IMR-90 (cell line): ENCODE results near the gene DHRS3.
"Not testable (repeated sequence)": the region's sequence is repeated elsewhere in the genome, so short reads cannot be mapped to it uniquely, and the experiment has no call there.

Source experiments
- BHLHE40 ChIP-seq: fragments of 150-350 bp; IDR thresholded peaks from 2 replicates; pipeline ENCODE4 v1.6.1; 2016; ENCODE audit warnings: mild to moderate bottlenecking, low read depth, low read length
- CEBPB ChIP-seq: IDR thresholded peaks from 2 replicates; pipeline ENCODE4 v1.6.1; 2012; ENCODE audit warnings: low read depth, low read length, improper control_type of control experiment
- CTCF ChIP-seq: conservative IDR thresholded peaks from 2 replicates; pipeline ENCODE4 v1.5.1; 2012; ENCODE audit warnings: mild to moderate bottlenecking, low read depth, low read length, improper control_type of control experiment
- FOS ChIP-seq: fragments of 150-350 bp; IDR thresholded peaks from 2 replicates; pipeline ENCODE4 v1.6.1; 2016; ENCODE audit warnings: low read depth, low read length
- MAZ ChIP-seq: IDR thresholded peaks from 2 replicates; pipeline ENCODE4 v1.6.1; 2012; ENCODE audit warnings: low read depth, mild to moderate bottlenecking, low read length, improper control_type of control experiment, moderate library complexity, borderline replicate concordance
- NFE2L2 ChIP-seq: fragments of 150-350 bp; IDR thresholded peaks from 2 replicates; pipeline ENCODE4 v1.6.1; 2016; ENCODE audit warnings: low read depth, mild to moderate bottlenecking, low read length
- POLR2A ChIP-seq: IDR thresholded peaks from 2 replicates; pipeline ENCODE4 v1.6.1; 2012; ENCODE audit warnings: mild to moderate bottlenecking, low read depth, low read length
- RAD21 ChIP-seq: IDR thresholded peaks from 2 replicates; pipeline ENCODE4 v1.6.1; 2012; ENCODE audit warnings: low read length, improper control_type of control experiment
- RCOR1 ChIP-seq: IDR thresholded peaks from 2 replicates; pipeline ENCODE4 v1.6.1; 2012; ENCODE audit warnings: mild to moderate bottlenecking, low read length, improper control_type of control experiment; ENCODE audit not compliant: insufficient replicate concordance
- RFX5 ChIP-seq: IDR thresholded peaks from 2 replicates; pipeline ENCODE4 v1.8.0; 2012; ENCODE audit warnings: low read depth, mild to moderate bottlenecking, low read length, moderate library complexity
- SMC3 ChIP-seq: fragments of 150-350 bp; IDR thresholded peaks from 2 replicates; pipeline ENCODE4 v1.6.1; 2016; ENCODE audit warnings: low read depth, mild to moderate bottlenecking, antibody characterized with exemption, low read length, moderate library complexity
- USF2 ChIP-seq: fragments of 150-350 bp; IDR thresholded peaks from 2 replicates; pipeline ENCODE4 v1.6.1; 2017; ENCODE audit warnings: mild to moderate bottlenecking, antibody characterized with exemption, low read length, low read depth

- not testable (repeated sequence) for TF ChIP-seq CTCF, SMC3, CEBPB, POLR2A, RFX5, BHLHE40, NFE2L2, RAD21, USF2, FOS, MAZ, RCOR1
These were observed 53.8 kb downstream of the DHRS3 start for GRCh38 chr1:12564251-12564650.
